Panc1 (cell line): ENCODE results near the gene KCNMA1. TPM values are rescaled to one million over a fixed set of nuclear protein-coding genes. Genes with fewer than 3 reads are reported as not detected.

Source experiments
- ATAC-seq: fragments of 200-7000 bp; cut with Tn5 transposase; 2 replicates; pipeline ENCODE4 v1.9.1; 2020; ENCODE audit warnings: mild to moderate bottlenecking, moderate library complexity
- BruUV-seq: library from RNA; stranded (reverse); fragments of 400-500 nt; replicated peaks from 2 replicates; lab custom pipeline; 2021; lab: Mats Ljungman, UMichigan
- CTCF ChIA-PET: fragments of 300-600 bp; sonication (Branson Sonifier 250); formaldehyde crosslinking; loops from one replicate; lab custom pipeline; 2022; ENCODE audit warnings: antibody characterized with exemption; lab: Charles Lee
- POLR2A ChIA-PET: fragments of 300-600 bp; sonication (Branson Sonifier 250); formaldehyde crosslinking; loops from one replicate; lab custom pipeline; 2022; ENCODE audit warnings: antibody characterized with exemption; lab: Charles Lee
- DNase-seq: peaks from one replicate; pipeline ENCODE4 v3.0.0-alpha.2; 2010; ENCODE audit warnings: low read depth, low spot score
- H3K27ac ChIP-seq: 2 replicates; pipeline ENCODE4 v1.5.1; 2011; ENCODE audit warnings: mild to moderate bottlenecking, low read length, inconsistent platforms
- H3K27me3 ChIP-seq: fragments of 200-500 bp; sonication (Bioruptor generic); 2 replicates; pipeline ENCODE4 v1.6.0; 2014; ENCODE audit warnings: low read length, inconsistent platforms; ENCODE audit not compliant: control insufficient read depth, insufficient read depth
- H3K36me3 ChIP-seq: fragments of 200-500 bp; sonication (Bioruptor generic); 2 replicates; pipeline ENCODE4 v1.5.1; 2014; ENCODE audit warnings: inconsistent platforms, mild to moderate bottlenecking, low read length, moderate library complexity; ENCODE audit not compliant: control insufficient read depth, insufficient read depth
- H3K4me1 ChIP-seq: 2 replicates; pipeline ENCODE4 v1.5.1; 2011; ENCODE audit warnings: inconsistent platforms, mild to moderate bottlenecking, low read length, moderate library complexity; ENCODE audit not compliant: control insufficient read depth, insufficient read depth
- H3K4me3 ChIP-seq, 2 experiments: 2 replicates each; pipeline ENCODE4 v1.5.1; 2011 to 2012; ENCODE audit warnings: low read depth in 2 of 2, low read length in 2 of 2, mild to moderate bottlenecking in 2 of 2, inconsistent platforms in 1 of 2, moderate library complexity in 1 of 2
- H3K9me3 ChIP-seq: fragments of 200-500 bp; sonication (Bioruptor generic); 2 replicates; pipeline ENCODE4 v1.5.1; 2014; ENCODE audit warnings: low read depth, mild to moderate bottlenecking, inconsistent platforms, low read length, moderate library complexity; ENCODE audit not compliant: control insufficient read depth, insufficient read depth
- CTCF ChIP-seq: fragments of 450-650 bp; IDR thresholded peaks from 2 replicates; pipeline ENCODE4 v1.5.1; 2017; ENCODE audit warnings: mild to moderate bottlenecking
- POLR2AphosphoS5 ChIP-seq: IDR thresholded peaks from 2 replicates; pipeline ENCODE4 v1.6.1; 2012; ENCODE audit warnings: mild to moderate bottlenecking, low read depth, low read length, moderate library complexity
- REST ChIP-seq, 2 experiments: IDR thresholded peaks; 2 replicates each; pipeline ENCODE4 v1.6.1; 2011 to 2012; ENCODE audit warnings: low read depth in 2 of 2, control low read depth in 1 of 2, low read length in 1 of 2, mild to moderate bottlenecking in 1 of 2, moderate library complexity in 1 of 2; ENCODE audit not compliant: insufficient read depth in 1 of 2
- SIN3A ChIP-seq: IDR thresholded peaks from 2 replicates; pipeline ENCODE4 v1.6.1; 2012; ENCODE audit warnings: low read depth, mild to moderate bottlenecking, low read length, moderate library complexity, borderline replicate concordance; ENCODE audit not compliant: insufficient read depth
- TCF7L2 ChIP-seq: IDR thresholded peaks from 2 replicates; pipeline ENCODE4 v1.6.1; 2011; ENCODE audit warnings: mild to moderate bottlenecking, low read depth, low read length, inconsistent platforms
- in situ Hi-C: cut with HindIII; loops from 2 replicates; pipeline ENCODE4 v1.10.0; 2016; ENCODE audit warnings: low sequenced_read_pairs, low pct_unique_long_range_greater_than_20kb
- intact Hi-C: fragments of 100-400 bp; cut with micrococcal nuclease; formaldehyde crosslinking; loops from one replicate; pipeline ENCODE4 v1.10.0; 2022; ENCODE audit not compliant: unreplicated experiment
- total RNA-seq: library from RNA; stranded (reverse); gene quantifications from one replicate; pipeline ENCODE4 v1.2.1, GENCODE V29; 2021; ENCODE audit not compliant: unreplicated experiment

The KCNMA1 gene
- total RNA-seq, 1 experiment from 2014 or later, result 91.9 TPM

GRCh38 chr10:77609781-77610272 lies 27.8 kb downstream of the KCNMA1 start:
- POLR2A ChIA-PET, result no interaction called here
- CTCF ChIA-PET, result no interaction called here
- no TSS peak for BruUV-seq

GRCh38 chr10:77608281-77608680 lies 29.3 kb downstream of the KCNMA1 start:
- Histone ChIP-seq H3K4me3 (no peak overlapping the region), H3K27ac (peak overlapping the region; percentile 39; the same call in 1 of the 2 replicates), H3K27me3 (no peaks in the 10 kb centered on the region), H3K9me3 (no peaks in the 10 kb centered on the region), H3K4me1 (peaks cover 86% of the 10 kb centered on the region), H3K36me3 (no peaks in the 10 kb centered on the region)
- CTCF ChIA-PET, result no interaction called here
- DNase-seq, result no peak
- no peak for ATAC-seq
- in situ Hi-C loops, result no loop called here
- intact Hi-C loops, result no loop called here
- POLR2A ChIA-PET, result no interaction called here
- no peak for TF ChIP-seq REST (IDR thresholded peaks at IDR 0.05; ENCODE audit: insufficient read depth in 1 of 2, low read depth in 2 of 2, low read length in 1 of 2)
- no peak for TF ChIP-seq SIN3A
- TF ChIP-seq POLR2AphosphoS5, result no peak
- TF ChIP-seq CTCF, result no peak
- TF ChIP-seq TCF7L2, result no peak
- BruUV-seq, result TSS peak; percentile 37

More at GRCh38 chr10:77609781-77610272, 27.8 kb downstream of the KCNMA1 start:
- DNase-seq (no peak), ATAC-seq (no peak)
- no peak overlapping the region for H3K4me3 ChIP-seq
- H3K27me3 ChIP-seq, result no peaks in the 10 kb centered on the region
- intact Hi-C loops, result no loop called here
- peak overlapping the region; percentile 51 for H3K27ac ChIP-seq
- in situ Hi-C loops, result no loop called here
- TF ChIP-seq POLR2AphosphoS5, result no peak
- no peak for TF ChIP-seq CTCF
- TF ChIP-seq TCF7L2, result no peak
- no peak for TF ChIP-seq SIN3A
- no peak for TF ChIP-seq REST (IDR thresholded peaks at IDR 0.05; ENCODE audit: insufficient read depth in 1 of 2, low read depth in 2 of 2, low read length in 1 of 2)
- H3K9me3 ChIP-seq, result no peaks in the 10 kb centered on the region
- no peaks in the 10 kb centered on the region for H3K36me3 ChIP-seq
- H3K4me1 ChIP-seq, result peaks cover 86% of the 10 kb centered on the region
